SK-N-SH treated with all-trans-retinoic acid at 6 μM for 48 hours (cell line): ENCODE measurements around the gene CAPN10.

Source experiments
- ATAC-seq: fragments of 200-7000 bp; cut with Tn5 transposase; 3 replicates; pipeline ENCODE4 v1.9.1; 2020; ENCODE audit warnings: mild to moderate bottlenecking, moderate library complexity
- ARNTL ChIP-seq: fragments of 450-650 bp; formaldehyde crosslinking; IDR thresholded peaks from 2 replicates; pipeline ENCODE4 v1.5.0; 2020; ENCODE audit warnings: low read depth, mild to moderate bottlenecking, moderate library complexity, borderline replicate concordance
- BACH2 ChIP-seq: fragments of 250-450 bp; sonication (Bioruptor Pico); IDR thresholded peaks from 2 replicates; pipeline ENCODE4 v1.9.0; 2021; ENCODE audit warnings: mild to moderate bottlenecking, borderline replicate concordance
- ESRRG ChIP-seq: fragments of 250-450 bp; sonication (Bioruptor Pico); IDR thresholded peaks from 2 replicates; pipeline ENCODE4 v1.6.1; 2021; ENCODE audit warnings: mild to moderate bottlenecking
- GLIS3 ChIP-seq: fragments of 250-450 bp; sonication (Bioruptor Pico); IDR thresholded peaks from 2 replicates; pipeline ENCODE4 v1.5.0; 2020; ENCODE audit warnings: mild to moderate bottlenecking, moderate library complexity
- ISL1 ChIP-seq: fragments of 250-450 bp; sonication (Bioruptor Pico); IDR thresholded peaks from 2 replicates; pipeline ENCODE4 v2.1.2; 2022; ENCODE audit warnings: mild to moderate bottlenecking, moderate library complexity
- OSR1 ChIP-seq: fragments of 250-450 bp; sonication (Bioruptor Pico); IDR thresholded peaks from 2 replicates; pipeline ENCODE4 v1.8.0; 2022; ENCODE audit warnings: moderate library complexity, mild to moderate bottlenecking, inconsistent platforms
- PPARA ChIP-seq: fragments of 250-450 bp; sonication (Bioruptor Pico); IDR thresholded peaks from 2 replicates; pipeline ENCODE4 v1.5.0; 2020; ENCODE audit warnings: mild to moderate bottlenecking, borderline replicate concordance
- RARB ChIP-seq: fragments of 250-450 bp; sonication (Bioruptor Pico); IDR thresholded peaks from 2 replicates; pipeline ENCODE4 v1.8.0; 2021; ENCODE audit warnings: mild to moderate bottlenecking, moderate library complexity
- SNAI2 ChIP-seq: fragments of 250-450 bp; sonication (Bioruptor Pico); IDR thresholded peaks from 2 replicates; pipeline ENCODE4 v1.5.0; 2020; ENCODE audit warnings: mild to moderate bottlenecking, moderate library complexity
- TCF4 ChIP-seq: fragments of 250-450 bp; sonication (Bioruptor Pico); IDR thresholded peaks from 2 replicates; pipeline ENCODE4 v1.8.0; 2021; ENCODE audit warnings: mild to moderate bottlenecking, moderate library complexity, borderline replicate concordance
- TOX ChIP-seq: fragments of 250-450 bp; sonication (Bioruptor Pico); IDR thresholded peaks from 2 replicates; pipeline ENCODE4 v1.8.0; 2021; ENCODE audit warnings: mild to moderate bottlenecking, moderate library complexity, borderline replicate concordance
- ZC3H10 ChIP-seq: fragments of 250-450 bp; sonication (Bioruptor Pico); IDR thresholded peaks from 2 replicates; pipeline ENCODE4 v1.5.1; 2021; ENCODE audit warnings: mild to moderate bottlenecking, moderate library complexity
- ZFP3 ChIP-seq: fragments of 250-450 bp; sonication (Bioruptor Pico); IDR thresholded peaks from 2 replicates; pipeline ENCODE4 v1.5.0; 2020; ENCODE audit warnings: mild to moderate bottlenecking, moderate library complexity
- ZFP30 ChIP-seq: fragments of 450-650 bp; formaldehyde crosslinking; IDR thresholded peaks from 2 replicates; pipeline ENCODE4 v1.5.0; 2022; ENCODE audit warnings: mild to moderate bottlenecking, moderate library complexity
- ZNF565 ChIP-seq: fragments of 450-650 bp; formaldehyde crosslinking; conservative IDR thresholded peaks from 2 replicates; pipeline ENCODE4 v1.5.0; 2020; ENCODE audit warnings: low read depth, mild to moderate bottlenecking, moderate library complexity
- ZNF70 ChIP-seq: fragments of 450-650 bp; formaldehyde crosslinking; IDR thresholded peaks from 2 replicates; pipeline ENCODE4 v1.5.0; 2020; ENCODE audit warnings: mild to moderate bottlenecking, moderate library complexity
- TF ChIP-seq, protein P1 (sequence below): fragments of 250-450 bp; sonication (Bioruptor Pico); IDR thresholded peaks from 2 replicates; pipeline ENCODE4 v1.5.1; 2021; ENCODE audit warnings: mild to moderate bottlenecking, moderate library complexity
- TF ChIP-seq, protein P2 (sequence below): fragments of 250-450 bp; sonication (Bioruptor Pico); IDR thresholded peaks from 2 replicates; pipeline ENCODE4 v1.5.1; 2020; ENCODE audit warnings: low read depth, mild to moderate bottlenecking, moderate library complexity
- TF ChIP-seq, protein P3 (sequence below): fragments of 250-450 bp; sonication (Bioruptor Pico); IDR thresholded peaks from 2 replicates; pipeline ENCODE4 v1.8.0; 2020; ENCODE audit warnings: mild to moderate bottlenecking, moderate library complexity, borderline replicate concordance
- TF ChIP-seq, protein P4 (sequence below): fragments of 250-450 bp; sonication (Bioruptor Pico); IDR thresholded peaks from 2 replicates; pipeline ENCODE4 v1.5.0; 2020; ENCODE audit warnings: mild to moderate bottlenecking, moderate library complexity
- TF ChIP-seq, protein P5 (sequence below): fragments of 250-450 bp; sonication (Bioruptor Pico); IDR thresholded peaks from 2 replicates; pipeline ENCODE4 v1.8.0; 2021; ENCODE audit warnings: low read depth, mild to moderate bottlenecking, moderate library complexity, borderline replicate concordance

Gene CAPN10

DNA sequence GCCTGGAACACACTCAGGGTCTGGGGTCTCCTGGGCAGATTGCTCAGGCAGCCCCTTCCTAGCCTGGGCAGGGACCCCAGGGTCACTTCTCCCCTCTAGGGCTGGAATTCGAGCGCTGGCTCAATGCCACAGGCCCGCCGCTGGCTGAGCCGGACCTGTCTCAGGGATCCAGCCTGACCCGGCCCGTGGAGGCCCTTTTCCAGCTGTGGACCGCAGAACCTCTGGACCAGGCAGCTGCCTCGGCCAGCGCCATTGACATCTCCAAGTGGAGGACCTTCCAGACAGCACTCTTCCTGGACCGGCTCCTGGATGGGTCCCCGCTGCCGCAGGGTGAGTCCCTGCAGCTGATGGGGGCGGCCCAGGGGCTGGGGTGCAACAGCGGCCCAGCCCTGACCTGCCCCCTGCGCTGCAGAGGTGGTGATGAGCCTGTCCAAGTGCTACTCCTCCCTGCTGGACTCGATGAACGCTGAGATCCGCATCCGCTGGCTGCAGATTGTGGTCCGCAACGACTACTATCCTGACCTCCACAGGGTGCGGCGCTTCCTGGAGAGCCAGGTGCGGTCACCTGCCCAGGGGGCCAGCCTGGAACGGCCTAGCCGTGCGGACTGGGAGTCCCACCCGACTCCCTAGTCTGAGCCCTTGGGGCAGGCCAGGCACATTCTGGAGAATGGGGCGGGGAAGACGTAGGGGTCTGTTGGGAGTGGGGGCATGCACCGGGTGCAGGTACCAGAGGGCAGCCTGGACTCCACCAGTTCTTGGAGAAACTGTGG, 9.9 kb upstream of the CAPN10 start:
- no peak for ATAC-seq
- TF ChIP-seq ZNF70 (CRISPR knock-in tag) (no peak), PPARA (no peak), GLIS3 (CRISPR knock-in tag) (no peak), OSR1 (CRISPR knock-in tag) (no peak), ZNF565 (no peak), ZC3H10 (CRISPR knock-in tag) (no peak), ISL1 (CRISPR knock-in tag) (no peak), SNAI2 (CRISPR knock-in tag) (no peak), BACH2 (CRISPR knock-in tag) (no peak), ZFP30 (CRISPR knock-in tag) (no peak), TCF4 (CRISPR knock-in tag) (no peak), ZFP3 (CRISPR knock-in tag) (no peak), RARB (CRISPR knock-in tag) (no peak), ESRRG (CRISPR knock-in tag) (no peak), ARNTL (no peak)
- TF ChIP-seq, protein P1, sequence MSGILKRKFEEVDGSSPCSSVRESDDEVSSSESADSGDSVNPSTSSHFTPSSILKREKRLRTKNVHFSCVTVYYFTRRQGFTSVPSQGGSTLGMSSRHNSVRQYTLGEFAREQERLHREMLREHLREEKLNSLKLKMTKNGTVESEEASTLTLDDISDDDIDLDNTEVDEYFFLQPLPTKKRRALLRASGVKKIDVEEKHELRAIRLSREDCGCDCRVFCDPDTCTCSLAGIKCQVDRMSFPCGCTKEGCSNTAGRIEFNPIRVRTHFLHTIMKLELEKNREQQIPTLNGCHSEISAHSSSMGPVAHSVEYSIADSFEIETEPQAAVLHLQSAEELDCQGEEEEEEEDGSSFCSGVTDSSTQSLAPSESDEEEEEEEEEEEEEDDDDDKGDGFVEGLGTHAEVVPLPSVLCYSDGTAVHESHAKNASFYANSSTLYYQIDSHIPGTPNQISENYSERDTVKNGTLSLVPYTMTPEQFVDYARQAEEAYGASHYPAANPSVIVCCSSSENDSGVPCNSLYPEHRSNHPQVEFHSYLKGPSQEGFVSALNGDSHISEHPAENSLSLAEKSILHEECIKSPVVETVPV (CRISPR knock-in tag), result no peak
- TF ChIP-seq, protein P2, sequence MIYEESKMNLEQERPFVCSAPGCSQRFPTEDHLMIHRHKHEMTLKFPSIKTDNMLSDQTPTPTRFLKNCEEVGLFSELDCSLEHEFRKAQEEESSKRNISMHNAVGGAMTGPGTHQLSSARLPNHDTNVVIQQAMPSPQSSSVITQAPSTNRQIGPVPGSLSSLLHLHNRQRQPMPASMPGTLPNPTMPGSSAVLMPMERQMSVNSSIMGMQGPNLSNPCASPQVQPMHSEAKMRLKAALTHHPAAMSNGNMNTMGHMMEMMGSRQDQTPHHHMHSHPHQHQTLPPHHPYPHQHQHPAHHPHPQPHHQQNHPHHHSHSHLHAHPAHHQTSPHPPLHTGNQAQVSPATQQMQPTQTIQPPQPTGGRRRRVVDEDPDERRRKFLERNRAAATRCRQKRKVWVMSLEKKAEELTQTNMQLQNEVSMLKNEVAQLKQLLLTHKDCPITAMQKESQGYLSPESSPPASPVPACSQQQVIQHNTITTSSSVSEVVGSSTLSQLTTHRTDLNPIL (CRISPR knock-in tag), result no peak
- TF ChIP-seq, protein P3, sequence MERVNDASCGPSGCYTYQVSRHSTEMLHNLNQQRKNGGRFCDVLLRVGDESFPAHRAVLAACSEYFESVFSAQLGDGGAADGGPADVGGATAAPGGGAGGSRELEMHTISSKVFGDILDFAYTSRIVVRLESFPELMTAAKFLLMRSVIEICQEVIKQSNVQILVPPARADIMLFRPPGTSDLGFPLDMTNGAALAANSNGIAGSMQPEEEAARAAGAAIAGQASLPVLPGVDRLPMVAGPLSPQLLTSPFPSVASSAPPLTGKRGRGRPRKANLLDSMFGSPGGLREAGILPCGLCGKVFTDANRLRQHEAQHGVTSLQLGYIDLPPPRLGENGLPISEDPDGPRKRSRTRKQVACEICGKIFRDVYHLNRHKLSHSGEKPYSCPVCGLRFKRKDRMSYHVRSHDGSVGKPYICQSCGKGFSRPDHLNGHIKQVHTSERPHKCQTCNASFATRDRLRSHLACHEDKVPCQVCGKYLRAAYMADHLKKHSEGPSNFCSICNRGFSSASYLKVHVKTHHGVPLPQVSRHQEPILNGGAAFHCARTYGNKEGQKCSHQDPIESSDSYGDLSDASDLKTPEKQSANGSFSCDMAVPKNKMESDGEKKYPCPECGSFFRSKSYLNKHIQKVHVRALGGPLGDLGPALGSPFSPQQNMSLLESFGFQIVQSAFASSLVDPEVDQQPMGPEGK (CRISPR knock-in tag), result no peak
- TF ChIP-seq, protein P4, sequence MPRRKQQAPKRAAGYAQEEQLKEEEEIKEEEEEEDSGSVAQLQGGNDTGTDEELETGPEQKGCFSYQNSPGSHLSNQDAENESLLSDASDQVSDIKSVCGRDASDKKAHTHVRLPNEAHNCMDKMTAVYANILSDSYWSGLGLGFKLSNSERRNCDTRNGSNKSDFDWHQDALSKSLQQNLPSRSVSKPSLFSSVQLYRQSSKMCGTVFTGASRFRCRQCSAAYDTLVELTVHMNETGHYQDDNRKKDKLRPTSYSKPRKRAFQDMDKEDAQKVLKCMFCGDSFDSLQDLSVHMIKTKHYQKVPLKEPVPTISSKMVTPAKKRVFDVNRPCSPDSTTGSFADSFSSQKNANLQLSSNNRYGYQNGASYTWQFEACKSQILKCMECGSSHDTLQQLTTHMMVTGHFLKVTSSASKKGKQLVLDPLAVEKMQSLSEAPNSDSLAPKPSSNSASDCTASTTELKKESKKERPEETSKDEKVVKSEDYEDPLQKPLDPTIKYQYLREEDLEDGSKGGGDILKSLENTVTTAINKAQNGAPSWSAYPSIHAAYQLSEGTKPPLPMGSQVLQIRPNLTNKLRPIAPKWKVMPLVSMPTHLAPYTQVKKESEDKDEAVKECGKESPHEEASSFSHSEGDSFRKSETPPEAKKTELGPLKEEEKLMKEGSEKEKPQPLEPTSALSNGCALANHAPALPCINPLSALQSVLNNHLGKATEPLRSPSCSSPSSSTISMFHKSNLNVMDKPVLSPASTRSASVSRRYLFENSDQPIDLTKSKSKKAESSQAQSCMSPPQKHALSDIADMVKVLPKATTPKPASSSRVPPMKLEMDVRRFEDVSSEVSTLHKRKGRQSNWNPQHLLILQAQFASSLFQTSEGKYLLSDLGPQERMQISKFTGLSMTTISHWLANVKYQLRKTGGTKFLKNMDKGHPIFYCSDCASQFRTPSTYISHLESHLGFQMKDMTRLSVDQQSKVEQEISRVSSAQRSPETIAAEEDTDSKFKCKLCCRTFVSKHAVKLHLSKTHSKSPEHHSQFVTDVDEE (CRISPR knock-in tag), result no peak

DNA sequence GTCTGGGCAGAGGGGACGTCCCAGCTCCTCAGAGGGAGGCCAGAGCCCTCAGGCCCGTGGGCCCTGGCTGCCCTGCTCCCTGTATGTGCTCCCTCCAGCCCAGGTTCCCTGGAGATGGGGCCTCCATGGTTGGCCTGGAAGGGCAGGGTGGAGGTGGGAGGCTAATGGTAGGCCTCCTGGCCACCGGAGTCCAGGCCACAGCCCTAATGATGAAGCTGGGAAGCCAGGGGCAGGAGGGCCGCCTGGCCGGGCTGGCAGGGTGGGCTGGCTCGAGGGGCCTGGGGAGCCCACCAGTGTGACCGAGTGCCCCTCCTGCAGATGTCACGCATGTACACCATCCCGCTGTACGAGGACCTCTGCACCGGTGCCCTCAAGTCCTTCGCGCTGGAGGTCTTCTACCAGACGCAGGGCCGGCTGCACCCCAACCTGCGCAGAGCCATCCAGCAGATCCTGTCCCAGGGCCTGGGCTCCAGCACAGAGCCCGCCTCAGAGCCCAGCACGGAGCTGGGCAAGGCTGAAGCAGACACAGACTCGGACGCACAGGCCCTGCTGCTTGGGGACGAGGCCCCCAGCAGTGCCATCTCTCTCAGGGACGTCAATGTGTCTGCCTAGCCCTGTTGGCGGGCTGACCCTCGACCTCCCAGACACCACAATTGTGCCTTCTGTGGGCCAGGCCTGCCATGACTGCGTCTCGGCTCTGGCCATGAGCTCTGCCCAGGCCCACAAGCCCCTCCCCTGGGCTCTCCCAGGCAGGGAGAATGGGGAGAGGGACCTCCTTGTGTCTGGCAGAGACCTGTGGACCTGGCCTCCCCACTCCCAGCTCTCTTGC, 9.0 kb upstream of the CAPN10 start:
- TF ChIP-seq GLIS3 (CRISPR knock-in tag), result no peak
- ATAC-seq, result no peak; the same call in 2 of the 3 replicates

DNA sequence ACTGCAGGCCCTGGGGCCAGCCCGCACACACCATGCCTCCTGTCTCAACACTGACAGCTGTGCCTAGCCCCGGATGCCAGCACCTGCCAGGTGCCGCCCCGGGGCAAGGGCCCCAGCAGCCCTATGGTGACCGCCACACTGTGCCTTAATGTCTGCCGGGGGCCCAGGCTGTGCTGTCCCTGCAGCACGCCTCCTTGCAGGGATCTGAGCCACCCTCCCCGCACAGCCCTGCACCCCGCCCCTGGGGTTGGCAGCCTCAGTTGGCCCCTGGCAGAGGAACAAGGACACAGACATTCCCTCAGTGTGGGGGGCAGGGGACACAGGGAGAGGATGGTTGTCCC, 8.5 kb upstream of the CAPN10 start:
- no peak; the same call in 2 of the 3 replicates for ATAC-seq
- TF ChIP-seq ISL1 (CRISPR knock-in tag) (no peak), TOX (no peak), ZC3H10 (CRISPR knock-in tag) (no peak), ZNF565 (no peak), SNAI2 (CRISPR knock-in tag) (no peak), TCF4 (CRISPR knock-in tag) (no peak), RARB (CRISPR knock-in tag) (no peak), ZFP3 (CRISPR knock-in tag) (no peak), PPARA (no peak), GLIS3 (CRISPR knock-in tag) (no peak)
- TF ChIP-seq, protein P5, sequence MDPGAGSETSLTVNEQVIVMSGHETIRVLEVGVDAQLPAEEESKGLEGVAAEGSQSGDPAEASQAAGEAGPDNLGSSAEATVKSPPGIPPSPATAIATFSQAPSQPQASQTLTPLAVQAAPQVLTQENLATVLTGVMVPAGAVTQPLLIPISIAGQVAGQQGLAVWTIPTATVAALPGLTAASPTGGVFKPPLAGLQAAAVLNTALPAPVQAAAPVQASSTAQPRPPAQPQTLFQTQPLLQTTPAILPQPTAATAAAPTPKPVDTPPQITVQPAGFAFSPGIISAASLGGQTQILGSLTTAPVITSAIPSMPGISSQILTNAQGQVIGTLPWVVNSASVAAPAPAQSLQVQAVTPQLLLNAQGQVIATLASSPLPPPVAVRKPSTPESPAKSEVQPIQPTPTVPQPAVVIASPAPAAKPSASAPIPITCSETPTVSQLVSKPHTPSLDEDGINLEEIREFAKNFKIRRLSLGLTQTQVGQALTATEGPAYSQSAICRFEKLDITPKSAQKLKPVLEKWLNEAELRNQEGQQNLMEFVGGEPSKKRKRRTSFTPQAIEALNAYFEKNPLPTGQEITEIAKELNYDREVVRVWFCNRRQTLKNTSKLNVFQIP (CRISPR knock-in tag), result no peak
- TF ChIP-seq, protein P3 (CRISPR knock-in tag), result no peak
- TF ChIP-seq, protein P1 (CRISPR knock-in tag), result no peak
- TF ChIP-seq, protein P2 (CRISPR knock-in tag), result no peak
